T-helper 1 cell (primary cell): ENCODE measurements around the gene DIS3.
"Not testable (repeated sequence)": the region's sequence is repeated elsewhere in the genome, so short reads cannot be mapped to it uniquely, and the experiment has no call there.

Experiments used
- DNase-seq, 5 donors: peaks; one replicate each; pipeline ENCODE4 v3.0.0-alpha.2; 2012 to 2020

The DIS3 gene

DNA sequence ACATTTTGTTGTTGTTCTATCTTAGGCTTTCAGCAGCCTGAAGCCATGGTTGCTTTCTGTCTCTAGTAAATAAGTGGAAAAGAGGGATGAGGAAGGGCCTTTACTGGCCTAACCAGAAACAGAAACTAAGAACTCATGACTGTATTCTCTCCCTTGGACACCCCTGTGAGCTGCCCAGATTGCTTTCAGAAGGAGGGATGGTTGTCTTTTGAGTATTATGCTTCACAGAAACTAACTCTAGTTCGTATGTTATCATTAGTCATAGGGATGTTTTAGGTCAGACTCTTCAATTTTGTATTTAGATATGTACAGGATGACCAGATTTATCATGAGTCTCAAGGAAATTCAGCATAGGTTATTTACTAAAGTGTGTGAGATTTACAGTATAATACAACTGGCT is 36.4 kb downstream of the DIS3 start:
- peak in 1 of 5 donors; percentile 17 for DNase-seq

DNA sequence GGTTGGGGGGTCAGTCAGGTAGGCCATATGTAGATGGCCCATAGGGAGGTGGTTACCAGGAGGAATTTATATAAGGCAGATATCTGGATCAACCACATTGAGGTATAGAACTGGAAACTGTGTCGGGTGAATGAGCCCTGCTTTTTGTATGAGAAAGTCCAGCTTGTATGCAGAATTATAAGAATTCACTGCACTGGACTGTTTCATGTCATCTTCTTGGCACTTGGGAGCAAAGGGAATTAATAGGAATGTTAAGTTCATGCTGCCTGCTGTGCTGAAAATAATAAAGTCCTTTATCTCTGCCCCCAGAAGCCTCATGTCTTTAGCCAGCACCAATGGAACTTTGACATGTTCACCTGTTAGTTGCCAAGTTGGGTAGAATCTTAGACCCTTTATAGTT is 41.7 kb downstream of the DIS3 start:
- DNase-seq, result no peak

DNA sequence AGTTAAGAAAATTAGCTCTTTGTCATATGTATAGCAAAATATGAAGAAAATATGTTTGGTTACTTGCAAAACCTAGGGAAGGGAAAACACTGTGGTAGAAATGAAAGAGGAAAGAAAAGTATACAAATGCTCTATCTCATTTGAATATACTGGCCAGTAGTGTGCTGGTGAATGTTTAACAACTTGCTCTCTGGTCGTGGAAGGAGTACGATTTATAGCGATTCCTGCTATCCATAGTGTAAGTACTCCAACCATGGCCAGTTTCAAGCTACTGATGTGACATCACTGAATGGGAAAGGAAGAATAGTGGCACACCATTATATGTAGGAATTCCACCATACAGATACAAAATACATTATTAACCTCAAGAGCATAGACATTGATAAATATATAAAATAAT is 44.7 kb downstream of the DIS3 start:
- no peak for DNase-seq

GRCh38 chr13:72728290-72728605 is 53.5 kb downstream of the DIS3 start:
- no peak for DNase-seq

GRCh38 chr13:72727417-72728289 is 54.0 kb downstream of the DIS3 start, which contains the start of the genes BORA and MZT1:
Gene BORA, plus strand, starts transcription at chr13:72727923. Its CDS starts 1,018 bp downstream, at chr13:72728941.
Gene MZT1, minus strand, starts transcription at chr13:72727629. Its CDS starts 27 bp downstream, at chr13:72727602.
- DNase-seq, result peak; percentile 82 to 99 (median 90)

- DNase-seq, result peak; percentile 20 to 46 (median 36)
Measured at GRCh38 chr13:72726726-72727416, 54.8 kb downstream of the DIS3 start.

DNA sequence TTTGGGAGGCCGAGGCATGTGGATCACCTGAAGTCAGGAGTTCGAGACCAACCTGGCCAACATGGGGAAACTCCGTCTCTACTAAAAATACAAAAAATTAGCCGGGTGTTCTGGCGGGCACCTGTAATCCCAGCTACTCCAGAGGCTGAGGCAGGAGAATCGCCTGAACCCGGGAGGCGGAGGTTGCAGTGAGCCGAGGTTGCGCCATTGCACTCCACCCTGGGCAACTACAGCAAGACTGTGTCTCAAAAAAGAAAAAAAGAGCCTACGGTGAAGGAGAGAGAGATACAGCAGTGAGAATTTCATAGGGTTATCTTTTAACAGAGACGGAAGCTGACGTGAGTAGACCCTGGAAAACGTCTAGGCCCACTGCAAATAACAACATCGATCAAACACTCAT is 55.5 kb downstream of the DIS3 start:
- not testable (repeated sequence) for DNase-seq

DNA sequence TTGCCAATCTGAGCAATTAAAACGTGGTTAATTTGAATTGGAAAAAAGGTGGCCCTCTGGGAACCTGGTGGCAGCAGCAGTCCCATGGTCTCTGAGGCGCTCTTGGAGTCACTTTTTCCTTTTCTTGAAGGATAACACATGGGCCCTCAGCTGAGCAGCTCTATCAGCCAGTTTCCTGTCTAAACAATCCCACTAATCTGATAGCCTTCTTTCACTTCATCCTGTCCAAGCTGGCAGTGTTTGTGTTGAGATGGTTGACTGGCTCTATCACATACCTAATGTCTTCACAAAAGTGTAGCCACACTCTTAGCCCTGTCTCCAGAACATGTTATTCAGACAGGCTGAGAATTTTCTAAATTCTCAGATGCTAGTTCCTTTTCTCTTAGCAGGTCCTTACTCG is 64.9 kb downstream of the DIS3 start:
- no peak for DNase-seq
